HG03354 (cell line): ENCODE data around the gene GPAT2.
"Not testable (repeated sequence)": the region's sequence is repeated elsewhere in the genome, so short reads cannot be mapped to it uniquely, and the experiment has no call there.

Source experiments
- ATAC-seq: cut with Tn5 transposase; IDR thresholded peaks from one replicate; pipeline ENCODE4 v1.9.1; 2021; ENCODE audit warnings: mild to moderate bottlenecking; ENCODE audit not compliant: unreplicated experiment, poor library complexity, severe bottlenecking

Gene GPAT2

GRCh38 chr2:96034792-96035191 lies at the start of gene GPAT2:
Gene GPAT2 (minus strand): TSS chr2:96034916. CDS start chr2:96032359, 2,557 bp downstream.
- ATAC-seq = not testable (repeated sequence)

- no peak for ATAC-seq
Measured at GRCh38 chr2:96083989-96084857, 49.5 kb upstream of the GPAT2 start.

GRCh38 chr2:96083064-96083939 lies 48.6 kb upstream of the GPAT2 start:
- no peak for ATAC-seq

- ATAC-seq = no peak
Measured at GRCh38 chr2:96082211-96083063, 47.7 kb upstream of the GPAT2 start.

- ATAC-seq = no peak
Measured at GRCh38 chr2:96081042-96081441, 46.3 kb upstream of the GPAT2 start.

- ATAC-seq = no peak
Measured at GRCh38 chr2:96075199-96075771, 40.6 kb upstream of the GPAT2 start.

GRCh38 chr2:96074156-96074555 lies 39.4 kb upstream of the GPAT2 start:
- no peak for ATAC-seq

GRCh38 chr2:96073170-96073775 lies 38.6 kb upstream of the GPAT2 start:
- ATAC-seq = no peak

GRCh38 chr2:96072746-96073145 lies 38.0 kb upstream of the GPAT2 start:
- no peak for ATAC-seq

- ATAC-seq = not testable (repeated sequence)
Measured at GRCh38 chr2:96071977-96072491, 37.3 kb upstream of the GPAT2 start.

- not testable (repeated sequence) for ATAC-seq
Measured at GRCh38 chr2:96071087-96071976, 36.6 kb upstream of the GPAT2 start.

GRCh38 chr2:96070351-96070750 lies 35.6 kb upstream of the GPAT2 start:
- ATAC-seq = not testable (repeated sequence)

GRCh38 chr2:96069878-96070277 lies 35.2 kb upstream of the GPAT2 start:
- ATAC-seq = not testable (repeated sequence)

GRCh38 chr2:96067902-96068581 lies 33.3 kb upstream of the GPAT2 start:
- not testable (repeated sequence) for ATAC-seq

- not testable (repeated sequence) for ATAC-seq
Measured at GRCh38 chr2:96067098-96067660, 32.5 kb upstream of the GPAT2 start.

- not testable (repeated sequence) for ATAC-seq
Measured at GRCh38 chr2:96066511-96066910, 31.8 kb upstream of the GPAT2 start.

GRCh38 chr2:96065954-96066353 lies 31.2 kb upstream of the GPAT2 start:
- ATAC-seq = not testable (repeated sequence)
